COLO829 (cell line): ENCODE data around the gene NCAN.

Experiments used
- DNase-seq: peaks from one replicate; pipeline ENCODE4 v3.0.0; 2012; ENCODE audit warnings: low spot score

Gene NCAN

GRCh38 chr19:19261350-19262189, 49.8 kb downstream of the NCAN start:
- DNase-seq = no peak

- no peak for DNase-seq
Measured at GRCh38 chr19:19262190-19263057, 50.7 kb downstream of the NCAN start.

- DNase-seq = no peak
Measured at GRCh38 chr19:19263886-19264487, 52.2 kb downstream of the NCAN start.

GRCh38 chr19:19267305-19267704, 55.5 kb downstream of the NCAN start:
- DNase-seq = no peak

- no peak for DNase-seq
Measured at GRCh38 chr19:19268453-19269385, 57.0 kb downstream of the NCAN start.

GRCh38 chr19:19269952-19270694, 58.4 kb downstream of the NCAN start:
- no peak for DNase-seq

GRCh38 chr19:19270749-19271571, 59.2 kb downstream of the NCAN start:
- DNase-seq = no peak

- no peak for DNase-seq
Measured at GRCh38 chr19:19271828-19272599, 60.3 kb downstream of the NCAN start.

- DNase-seq = no peak
Measured at GRCh38 chr19:19274146-19274545, 62.4 kb downstream of the NCAN start.

GRCh38 chr19:19274716-19275565, 63.2 kb downstream of the NCAN start:
- DNase-seq = no peak

GRCh38 chr19:19276386-19276785, 64.6 kb downstream of the NCAN start:
- DNase-seq = no peak

GRCh38 chr19:19276851-19277250, 65.1 kb downstream of the NCAN start:
- no peak for DNase-seq

GRCh38 chr19:19278315-19278714, 66.6 kb downstream of the NCAN start:
- DNase-seq = no peak

GRCh38 chr19:19279062-19279612, 67.4 kb downstream of the NCAN start:
- DNase-seq = no peak

GRCh38 chr19:19279853-19280252, 68.1 kb downstream of the NCAN start:
- DNase-seq = no peak

GRCh38 chr19:19280561-19280960, 68.8 kb downstream of the NCAN start:
- no peak for DNase-seq

GRCh38 chr19:19285686-19286085, 73.9 kb downstream of the NCAN start:
- no peak for DNase-seq

GRCh38 chr19:19292607-19293006, 80.8 kb downstream of the NCAN start:
- DNase-seq = no peak
